ENCODE results near the gene CRB3.

CRB3 gene

GRCh38 chr19:6473647-6474046 is 9.6 kb downstream of the CRB3 start:
- TF ChIP-seq CTCF (IDR thresholded peaks at IDR 0.05; ENCODE audit: low read depth, low read length) = no peak
- no peak for DNase-seq (ENCODE audit: low read depth, low spot score)
- in situ Hi-C loops (cut with HindIII; ENCODE audit: low sequenced_read_pairs) = no loop called here
- no peak overlapping the region for H3K4me3 ChIP-seq (ENCODE audit: low read depth, low read length)

- in situ Hi-C loops (cut with HindIII; ENCODE audit: low sequenced_read_pairs) = no loop called here
These were observed 11.4 kb downstream of the CRB3 start for GRCh38 chr19:6475321-6476108.

GRCh38 chr19:6476155-6476895 is 12.3 kb downstream of the CRB3 start:
- H3K4me3 ChIP-seq (ENCODE audit: low read depth, low read length) = peak overlapping the region; percentile 7

More at GRCh38 chr19:6475321-6476108, 11.4 kb downstream of the CRB3 start:
- DNase-seq (ENCODE audit: low read depth, low spot score) = no peak
- TF ChIP-seq CTCF (IDR thresholded peaks at IDR 0.05; ENCODE audit: low read depth, low read length) = no peak
- no peak overlapping the region for H3K4me3 ChIP-seq (ENCODE audit: low read depth, low read length)

GRCh38 chr19:6476896-6477431 is 12.9 kb downstream of the CRB3 start:
- no peak for TF ChIP-seq CTCF (IDR thresholded peaks at IDR 0.05; ENCODE audit: low read depth, low read length)
- H3K4me3 ChIP-seq (ENCODE audit: low read depth, low read length) = peak overlapping the region; percentile 7
- in situ Hi-C loops (cut with HindIII; ENCODE audit: low sequenced_read_pairs) = no loop called here
- no peak for DNase-seq (ENCODE audit: low read depth, low spot score)

More at GRCh38 chr19:6476155-6476895, 12.3 kb downstream of the CRB3 start:
- TF ChIP-seq CTCF (IDR thresholded peaks at IDR 0.05; ENCODE audit: low read depth, low read length) = no peak
- DNase-seq (ENCODE audit: low read depth, low spot score) = peak; percentile 30
- in situ Hi-C loops (cut with HindIII; ENCODE audit: low sequenced_read_pairs) = no loop called here

- in situ Hi-C loops (cut with HindIII; ENCODE audit: low sequenced_read_pairs) = no loop called here
- TF ChIP-seq CTCF (IDR thresholded peaks at IDR 0.05; ENCODE audit: low read depth, low read length) = no peak
- no peak overlapping the region for H3K4me3 ChIP-seq (ENCODE audit: low read depth, low read length)
- DNase-seq (ENCODE audit: low read depth, low spot score) = no peak
These were observed 14.7 kb downstream of the CRB3 start for GRCh38 chr19:6478815-6479214.

- no peak for DNase-seq (ENCODE audit: low read depth, low spot score)
- H3K4me3 ChIP-seq (ENCODE audit: low read depth, low read length) = no peak overlapping the region
- TF ChIP-seq CTCF (IDR thresholded peaks at IDR 0.05; ENCODE audit: low read depth, low read length) = no peak
- in situ Hi-C loops (cut with HindIII; ENCODE audit: low sequenced_read_pairs) = no loop called here
These were observed 15.8 kb downstream of the CRB3 start for GRCh38 chr19:6479836-6480398.
